Esophagus (tissue), 2 donors: ENCODE measurements around the gene PNMA8A. TPM values are rescaled to one million over a fixed set of nuclear protein-coding genes. Genes with fewer than 3 reads are reported as not detected.

Source experiments
- H3K27ac ChIP-seq, 2 donors: one replicate each; pipeline ENCODE4 v1.5.1; 2013; ENCODE audit warnings: low read depth in 2 of 2, mild to moderate bottlenecking in 2 of 2, inconsistent platforms in 1 of 2, low read length in 1 of 2, moderate library complexity in 1 of 2
- H3K27me3 ChIP-seq, 2 donors: one replicate each; pipeline ENCODE4 v1.6.1; 2013; ENCODE audit warnings: low read length in 2 of 2, control low read depth in 1 of 2, mild to moderate bottlenecking in 1 of 2; ENCODE audit not compliant: insufficient read depth in 2 of 2, control insufficient read depth in 1 of 2
- H3K36me3 ChIP-seq, 2 donors: one replicate each; pipeline ENCODE4 v1.6.1; 2013; ENCODE audit warnings: low read length in 1 of 2; ENCODE audit not compliant: control insufficient read depth in 2 of 2, insufficient read depth in 2 of 2
- H3K4me1 ChIP-seq, 2 donors: one replicate each; pipeline ENCODE4 v1.6.1; 2013; ENCODE audit warnings: low read length in 1 of 2; ENCODE audit not compliant: control insufficient read depth in 2 of 2, insufficient read depth in 2 of 2
- H3K4me3 ChIP-seq, 2 donors: one replicate each; pipeline ENCODE4 v1.5.1; 2013; ENCODE audit warnings: low read length in 2 of 2, mild to moderate bottlenecking in 2 of 2, low read depth in 1 of 2, moderate library complexity in 1 of 2
- H3K9me3 ChIP-seq, 2 donors: one replicate each; pipeline ENCODE4 v1.6.1; 2013; ENCODE audit warnings: mild to moderate bottlenecking in 2 of 2, low read depth in 1 of 2, low read length in 1 of 2, moderate library complexity in 1 of 2; ENCODE audit not compliant: control insufficient read depth in 2 of 2, insufficient read depth in 1 of 2
- WGBS, 2 donors: extraction: QIAGEN DNeasy Blood & Tissue Kit; methylation state at CpG; one replicate each; pipeline ENCODE4 v1.1.7; 2013; 5-methylcytosine and 5-hydroxymethylcytosine counted together
- polyA plus RNA-seq, 2 donors: library from polyadenylated mRNA; stranded (reverse); fragments of 200-250 nt; gene quantifications; one replicate each; pipeline ENCODE4 v1.2.3, GENCODE V29; 2013
- donor health status: healthy with polysubstance abuse.
- donor health status: Bipolar disorder and iron deficiency.

The PNMA8A gene, protein sequence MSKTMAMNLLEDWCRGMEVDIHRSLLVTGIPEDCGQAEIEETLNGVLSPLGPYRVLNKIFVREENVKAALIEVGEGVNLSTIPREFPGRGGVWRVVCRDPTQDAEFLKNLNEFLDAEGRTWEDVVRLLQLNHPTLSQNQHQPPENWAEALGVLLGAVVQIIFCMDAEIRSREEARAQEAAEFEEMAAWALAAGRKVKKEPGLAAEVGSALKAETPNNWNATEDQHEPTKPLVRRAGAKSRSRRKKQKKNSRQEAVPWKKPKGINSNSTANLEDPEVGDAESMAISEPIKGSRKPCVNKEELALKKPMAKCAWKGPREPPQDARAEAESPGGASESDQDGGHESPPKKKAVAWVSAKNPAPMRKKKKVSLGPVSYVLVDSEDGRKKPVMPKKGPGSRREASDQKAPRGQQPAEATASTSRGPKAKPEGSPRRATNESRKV
- under 1 TPM; 0.02 to 0.10 TPM for polyA plus RNA-seq

DNA sequence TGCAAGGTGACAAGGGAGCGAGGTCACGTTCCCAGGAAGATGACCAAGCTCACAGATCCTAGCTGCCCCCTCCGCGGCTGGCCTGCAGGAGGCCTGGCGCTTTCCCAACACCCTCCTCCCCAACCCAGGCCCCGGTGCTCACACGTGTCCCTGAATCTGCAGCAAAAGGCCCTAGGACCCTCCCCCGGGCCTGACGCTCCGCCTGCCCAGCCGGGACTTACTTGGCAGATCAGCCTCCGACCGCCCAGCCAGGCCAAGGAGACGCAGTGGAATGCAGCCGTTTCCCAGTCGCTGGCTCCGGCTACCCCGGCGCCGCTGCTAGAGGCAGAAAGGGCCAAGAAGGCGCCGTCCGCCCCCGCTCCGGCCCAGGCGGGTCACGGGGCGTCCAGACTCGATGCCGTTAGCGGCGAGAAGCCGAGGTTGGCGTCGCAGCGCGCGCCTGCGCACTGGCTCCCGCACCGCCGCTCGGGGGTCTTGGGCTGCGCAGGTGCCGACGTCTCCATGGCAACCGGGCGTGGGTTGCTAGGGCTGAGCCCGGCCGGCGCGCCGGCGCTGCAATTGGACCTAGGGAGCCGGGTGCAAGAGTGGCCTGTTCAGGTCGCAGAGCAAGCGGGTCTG is at the start of gene PNMA8A:
Gene PNMA8A (minus strand): TSS at position 448 of the 618 bp plus-strand sequence. CDS start 528 bp downstream, outside the sequence.
- Histone ChIP-seq H3K27me3 (no peaks in the 10 kb centered on the region), H3K4me3 (peak within 1 kb of the TSS in 1 of 2 donors; percentile 6)
- WGBS, 2 donors = 7% methylated on average over 45 to 57 of the region's 57 CpGs

GRCh38 chr19:46520616-46521015 is 49.3 kb upstream of the PNMA8A start:
- Histone ChIP-seq H3K27ac (no peak overlapping the region), H3K36me3 (no peaks in the 10 kb centered on the region), H3K9me3 (no peaks in the 10 kb centered on the region), H3K4me3 (no peak overlapping the region), H3K4me1 (no peaks in the 10 kb centered on the region), H3K27me3 (no peaks in the 10 kb centered on the region)
- 89 to 92% methylated on average over 6 of the region's 6 CpGs for WGBS, 2 donors

More for the DNA sequence above, at the start of gene PNMA8A:
- Histone ChIP-seq H3K27ac (no peak within 1 kb of the TSS), H3K4me1 (peaks cover 0 to 2% of the 10 kb centered on the region in 2 donors), H3K9me3 (no peaks in the 10 kb centered on the region), H3K36me3 (no peaks in the 10 kb centered on the region)

GRCh38 chr19:46517471-46517870 is 46.1 kb upstream of the PNMA8A start:
- H3K27me3 ChIP-seq = no peaks in the 10 kb centered on the region
- 87 to 91% methylated on average over 6 of the region's 6 CpGs for WGBS, 2 donors
- no peaks in the 10 kb centered on the region for H3K36me3 ChIP-seq
- no peaks in the 10 kb centered on the region for H3K9me3 ChIP-seq
- no peak overlapping the region for H3K4me3 ChIP-seq
- H3K4me1 ChIP-seq = peaks cover 0 to 4% of the 10 kb centered on the region in 2 donors
- H3K27ac ChIP-seq = no peak overlapping the region

DNA sequence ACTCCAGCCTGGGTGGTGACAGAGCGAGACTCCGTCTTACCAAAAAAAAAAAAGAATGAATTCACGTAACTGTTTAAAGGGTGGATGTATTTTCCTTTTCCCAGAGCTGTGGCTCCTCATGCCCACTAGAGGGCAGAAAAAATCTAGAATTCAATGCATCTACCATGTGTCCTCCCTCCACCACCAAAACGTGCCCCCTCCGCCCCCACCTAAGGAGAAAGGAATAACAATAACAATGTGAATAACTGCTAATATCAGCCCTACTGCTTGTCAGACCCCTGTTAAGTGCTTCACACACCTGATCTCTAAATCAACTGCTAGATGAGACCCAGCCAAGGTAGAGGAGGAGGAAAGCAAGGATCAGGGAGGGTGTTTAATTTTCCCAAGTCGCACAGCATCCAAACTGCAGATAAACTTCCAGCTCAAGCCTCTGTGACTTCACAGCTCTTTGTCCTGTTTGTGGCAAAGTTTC is 44.6 kb upstream of the PNMA8A start:
- no peak overlapping the region for H3K4me3 ChIP-seq
- 19 to 20% methylated on average over 6 of the region's 6 CpGs for WGBS, 2 donors

DNA sequence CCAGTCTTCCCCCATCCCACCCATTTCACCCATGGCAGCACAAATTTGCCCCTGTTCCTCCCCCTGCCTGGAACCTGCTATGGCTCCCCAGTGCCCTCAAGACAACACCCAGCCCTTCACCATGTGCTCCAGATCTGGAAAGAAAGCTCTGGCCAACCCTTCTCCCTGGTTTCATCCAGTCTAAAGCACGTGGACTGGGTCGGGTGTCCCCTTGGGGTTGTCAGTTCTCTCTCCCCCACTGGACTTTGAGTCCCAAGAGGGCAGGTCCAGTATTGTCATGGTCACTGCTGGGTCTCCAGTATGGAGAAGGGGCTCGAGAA is 43.9 kb upstream of the PNMA8A start:
- Histone ChIP-seq H3K27ac (no peak overlapping the region), H3K36me3 (no peaks in the 10 kb centered on the region), H3K4me1 (peaks cover 0 to 4% of the 10 kb centered on the region in 2 donors), H3K9me3 (peaks cover 0 to 6% of the 10 kb centered on the region in 2 donors), H3K27me3 (no peaks in the 10 kb centered on the region), H3K4me3 (no peak overlapping the region)
- WGBS, 2 donors = 64 to 71% methylated on average over 3 of the region's 3 CpGs

More for the DNA sequence above, 44.6 kb upstream of the PNMA8A start:
- Histone ChIP-seq H3K4me1 (peaks cover 0 to 4% of the 10 kb centered on the region in 2 donors), H3K27ac (no peak overlapping the region), H3K9me3 (peaks cover 0 to 6% of the 10 kb centered on the region in 2 donors), H3K36me3 (no peaks in the 10 kb centered on the region), H3K27me3 (no peaks in the 10 kb centered on the region)

GRCh38 chr19:46514589-46515289 is 43.4 kb upstream of the PNMA8A start:
- Histone ChIP-seq H3K4me1 (peaks cover 0 to 4% of the 10 kb centered on the region in 2 donors), H3K9me3 (peaks cover 0 to 6% of the 10 kb centered on the region in 2 donors), H3K4me3 (no peak overlapping the region), H3K27me3 (no peaks in the 10 kb centered on the region), H3K27ac (no peak overlapping the region), H3K36me3 (no peaks in the 10 kb centered on the region)
- WGBS, 2 donors = 59 to 63% methylated on average over 12 to 13 of the region's 13 CpGs

GRCh38 chr19:46513461-46514236 is 42.3 kb upstream of the PNMA8A start:
- H3K27me3 ChIP-seq = no peaks in the 10 kb centered on the region
- H3K27ac ChIP-seq = no peak overlapping the region
- WGBS, 2 donors = 23 to 26% methylated on average over 36 of the region's 36 CpGs
- H3K36me3 ChIP-seq = no peaks in the 10 kb centered on the region
- H3K4me3 ChIP-seq = no peak overlapping the region
- peaks cover 0 to 6% of the 10 kb centered on the region in 2 donors for H3K9me3 ChIP-seq
- H3K4me1 ChIP-seq = peaks cover 0 to 4% of the 10 kb centered on the region in 2 donors

DNA sequence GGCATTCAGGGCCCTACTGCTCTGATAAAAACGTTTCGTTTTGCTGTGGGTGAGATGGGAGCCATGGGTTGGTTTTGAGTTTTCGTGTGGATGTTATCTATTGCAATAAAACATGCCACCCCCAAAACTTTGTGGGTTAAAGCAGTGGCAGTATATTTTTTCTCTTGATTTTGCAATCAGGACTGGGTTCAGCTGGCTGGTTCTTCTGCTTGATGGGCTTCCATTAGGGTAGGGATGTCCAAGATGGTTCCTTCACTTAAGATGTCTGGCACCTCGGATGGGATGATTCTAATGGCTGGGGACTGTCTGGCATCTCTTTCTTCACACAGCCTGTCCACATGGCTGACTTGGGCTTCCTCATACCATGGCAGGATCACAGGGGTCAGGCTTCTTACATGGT is 39.9 kb upstream of the PNMA8A start:
- Histone ChIP-seq H3K9me3 (peaks cover 0 to 6% of the 10 kb centered on the region in 2 donors), H3K4me3 (no peak overlapping the region), H3K4me1 (peaks cover 0 to 4% of the 10 kb centered on the region in 2 donors), H3K36me3 (no peaks in the 10 kb centered on the region), H3K27ac (no peak overlapping the region), H3K27me3 (no peaks in the 10 kb centered on the region)
- 78 to 80% methylated on average over 4 of the region's 4 CpGs for WGBS, 2 donors

DNA sequence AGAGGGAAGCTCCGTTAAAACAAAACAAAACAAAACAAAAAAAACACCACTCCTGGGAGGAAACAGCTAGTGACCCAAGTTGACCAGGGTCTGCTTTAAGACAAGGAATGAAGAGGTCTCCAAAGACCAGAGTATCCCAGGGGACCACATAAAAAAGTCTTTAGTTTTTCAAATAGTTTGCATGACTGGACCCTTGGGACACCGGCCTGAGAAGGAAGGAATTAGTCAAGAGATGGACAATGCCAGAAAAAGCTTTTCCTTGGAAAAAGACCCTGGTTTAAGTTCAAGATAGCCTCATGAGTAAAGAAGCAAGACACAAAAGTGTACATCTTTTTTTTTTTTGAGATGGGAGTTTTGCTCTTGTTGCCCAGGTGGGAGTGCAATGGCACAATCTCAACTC is 36.8 kb upstream of the PNMA8A start:
- Histone ChIP-seq H3K27me3 (no peaks in the 10 kb centered on the region), H3K27ac (no peak overlapping the region), H3K36me3 (no peaks in the 10 kb centered on the region), H3K4me3 (no peak overlapping the region), H3K4me1 (no peaks in the 10 kb centered on the region), H3K9me3 (peaks cover 0 to 9% of the 10 kb centered on the region in 2 donors)
- WGBS, 2 donors = 63 to 78% methylated on average over 2 of the region's 2 CpGs
